ENCODE data around the gene KRT8. TPM values are rescaled to one million over a fixed set of nuclear protein-coding genes. Genes with fewer than 3 reads are reported as not detected.

Gene KRT8
- polyA plus RNA-seq, 1 of the 3 experiments (the other 2 are of a cell fraction), result 49.4 TPM

DNA sequence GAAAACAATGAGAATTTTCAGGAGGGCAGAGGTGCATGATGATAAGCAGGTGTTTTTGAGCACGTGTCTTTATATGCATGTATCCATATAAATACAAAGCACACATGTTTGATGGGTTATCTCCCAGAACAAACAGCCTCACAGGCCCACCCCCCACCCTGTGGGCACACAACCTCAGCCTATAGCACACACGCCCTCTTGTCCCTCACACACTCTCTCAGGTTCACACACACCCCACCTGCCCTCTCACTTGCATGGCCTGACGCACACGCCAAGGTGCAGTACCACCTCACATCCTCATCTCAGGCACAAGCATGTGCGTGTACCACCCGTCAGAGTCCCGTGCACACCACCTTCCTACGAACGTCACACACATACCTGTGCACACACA lies 8.6 kb upstream of the KRT8 start:
- no peak overlapping the region for H3K27ac ChIP-seq (ENCODE audit: low read depth in 2 of 2, low read length in 1 of 2)
- no peaks in the 10 kb centered on the region for H3K79me2 ChIP-seq (ENCODE audit: insufficient read depth)
- H3F3A ChIP-seq (replicated peaks; ENCODE audit: insufficient read depth), result peaks cover 3% of the 10 kb centered on the region
- no peaks in the 10 kb centered on the region for H3K36me3 ChIP-seq (replicated peaks in 1 of 2; ENCODE audit: control insufficient read depth in 1 of 2, insufficient read depth in 2 of 2, low read length in 1 of 2)
- TF ChIP-seq GABPA (IDR thresholded peaks at IDR 0.05; ENCODE audit: low read depth), result no peak
- no peak for TF ChIP-seq ELF1 (IDR thresholded peaks at IDR 0.05)
- no peak for TF ChIP-seq YY1 (IDR thresholded peaks at IDR 0.05; ENCODE audit: low read depth)
- no peak for TF ChIP-seq TEAD4 (IDR thresholded peaks at IDR 0.05; ENCODE audit: borderline replicate concordance, insufficient read depth)
- no peak for TF ChIP-seq EZH2phosphoT487 (IDR thresholded peaks at IDR 0.05; ENCODE audit: borderline replicate concordance, low read depth)
- no peak for TF ChIP-seq EP300 (IDR thresholded peaks at IDR 0.05; ENCODE audit: borderline replicate concordance in 1 of 2, low read depth in 1 of 2, low read length in 1 of 2)
- no peak for TF ChIP-seq RAD21 (IDR thresholded peaks at IDR 0.05; ENCODE audit: low read length)
- no peak for TF ChIP-seq CHD2 (IDR thresholded peaks at IDR 0.05; ENCODE audit: low read length, partially characterized antibody)
- TF ChIP-seq, protein P1, sequence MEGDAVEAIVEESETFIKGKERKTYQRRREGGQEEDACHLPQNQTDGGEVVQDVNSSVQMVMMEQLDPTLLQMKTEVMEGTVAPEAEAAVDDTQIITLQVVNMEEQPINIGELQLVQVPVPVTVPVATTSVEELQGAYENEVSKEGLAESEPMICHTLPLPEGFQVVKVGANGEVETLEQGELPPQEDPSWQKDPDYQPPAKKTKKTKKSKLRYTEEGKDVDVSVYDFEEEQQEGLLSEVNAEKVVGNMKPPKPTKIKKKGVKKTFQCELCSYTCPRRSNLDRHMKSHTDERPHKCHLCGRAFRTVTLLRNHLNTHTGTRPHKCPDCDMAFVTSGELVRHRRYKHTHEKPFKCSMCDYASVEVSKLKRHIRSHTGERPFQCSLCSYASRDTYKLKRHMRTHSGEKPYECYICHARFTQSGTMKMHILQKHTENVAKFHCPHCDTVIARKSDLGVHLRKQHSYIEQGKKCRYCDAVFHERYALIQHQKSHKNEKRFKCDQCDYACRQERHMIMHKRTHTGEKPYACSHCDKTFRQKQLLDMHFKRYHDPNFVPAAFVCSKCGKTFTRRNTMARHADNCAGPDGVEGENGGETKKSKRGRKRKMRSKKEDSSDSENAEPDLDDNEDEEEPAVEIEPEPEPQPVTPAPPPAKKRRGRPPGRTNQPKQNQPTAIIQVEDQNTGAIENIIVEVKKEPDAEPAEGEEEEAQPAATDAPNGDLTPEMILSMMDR (IDR thresholded peaks at IDR 0.05), result no peak
- no peak for TF ChIP-seq SIN3A (IDR thresholded peaks at IDR 0.05; ENCODE audit: borderline replicate concordance, low read depth, low read length)
- no peak for TF ChIP-seq JUND (IDR thresholded peaks at IDR 0.05)
- no peak for TF ChIP-seq FOSL2 (IDR thresholded peaks at IDR 0.05; ENCODE audit: borderline replicate concordance, low read depth)
- TF ChIP-seq, protein P2, sequence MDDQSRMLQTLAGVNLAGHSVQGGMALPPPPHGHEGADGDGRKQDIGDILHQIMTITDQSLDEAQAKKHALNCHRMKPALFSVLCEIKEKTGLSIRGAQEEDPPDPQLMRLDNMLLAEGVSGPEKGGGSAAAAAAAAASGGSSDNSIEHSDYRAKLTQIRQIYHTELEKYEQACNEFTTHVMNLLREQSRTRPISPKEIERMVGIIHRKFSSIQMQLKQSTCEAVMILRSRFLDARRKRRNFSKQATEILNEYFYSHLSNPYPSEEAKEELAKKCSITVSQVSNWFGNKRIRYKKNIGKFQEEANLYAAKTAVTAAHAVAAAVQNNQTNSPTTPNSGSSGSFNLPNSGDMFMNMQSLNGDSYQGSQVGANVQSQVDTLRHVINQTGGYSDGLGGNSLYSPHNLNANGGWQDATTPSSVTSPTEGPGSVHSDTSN (IDR thresholded peaks at IDR 0.05), result no peak
- TF ChIP-seq FOXM1 (IDR thresholded peaks at IDR 0.05; ENCODE audit: low read depth), result no peak
- TF ChIP-seq RXRA (IDR thresholded peaks at IDR 0.05; ENCODE audit: borderline replicate concordance, low read depth), result no peak
- TF ChIP-seq REST (IDR thresholded peaks at IDR 0.05; ENCODE audit: low read depth, low read length), result no peak
- peaks cover 0 to 7% of the 10 kb centered on the region in 2 experiments; a peak in 1 of 4 replicates for H3K4me1 ChIP-seq (ENCODE audit: control insufficient read depth in 1 of 2, insufficient read depth in 2 of 2, low read depth in 1 of 2, low read length in 1 of 2)
- no peaks in the 10 kb centered on the region for H3K9me3 ChIP-seq
- no peak overlapping the region for H2AFZ ChIP-seq (ENCODE audit: low read depth)
- no peaks in the 10 kb centered on the region for H3K27me3 ChIP-seq (ENCODE audit: insufficient read depth)
- H3K4me3 ChIP-seq (ENCODE audit: low read depth in 2 of 2, low read length in 1 of 2), result no peak overlapping the region
- POLR2A ChIA-PET, result no interaction called here
- H4K20me1 ChIP-seq (ENCODE audit: insufficient read depth), result no peaks in the 10 kb centered on the region
- 88% methylated on average over 9 of the region's 9 CpGs for WGBS (ENCODE audit: low lambda C conversion rate)
- CTCF ChIA-PET, result no interaction called here
- H3K9ac ChIP-seq, result no peak overlapping the region
- no peaks in the 10 kb centered on the region for H3K9me2 ChIP-seq
- H3K4me2 ChIP-seq, result no peak overlapping the region
- no peak for DNase-seq

Data from SK-N-SH (cell line).